Stimulated activated CD4-positive, alpha-beta T cell treated with anti-CD3 and anti-CD28 coated beads, Interleukin-1b, Interleukin-23, amount 100 ng/mL, for 4 hours (primary cell): ENCODE measurements around the gene ANKS1B.

ENCODE experiments used
- DNase-seq, 2 donors: peaks; one replicate each; pipeline ENCODE4 v3.0.0-alpha.2; 2020; ENCODE audit warnings: low read depth in 2 of 2

The ANKS1B gene

GRCh38 chr12:98821866-98822265 lies 1162.9 kb downstream of the ANKS1B start:
- DNase-seq = no peak

- no peak for DNase-seq
Observed at GRCh38 chr12:98821232-98821631, 1163.5 kb downstream of the ANKS1B start.

- DNase-seq = no peak
Observed at GRCh38 chr12:98819821-98820404, 1164.8 kb downstream of the ANKS1B start.

GRCh38 chr12:98819071-98819470 lies 1165.7 kb downstream of the ANKS1B start:
- no peak for DNase-seq

- no peak for DNase-seq
Observed at GRCh38 chr12:98818239-98818638, 1166.5 kb downstream of the ANKS1B start.

- DNase-seq = no peak
Observed at GRCh38 chr12:98817742-98818141, 1167.0 kb downstream of the ANKS1B start.

- no peak for DNase-seq
Observed at GRCh38 chr12:98816720-98817119, 1168.0 kb downstream of the ANKS1B start.

GRCh38 chr12:98814254-98814653 lies 1170.5 kb downstream of the ANKS1B start:
- DNase-seq = no peak

- DNase-seq = no peak
Observed at GRCh38 chr12:98812225-98812624, 1172.5 kb downstream of the ANKS1B start.

- no peak for DNase-seq
Observed at GRCh38 chr12:98808243-98808875, 1176.4 kb downstream of the ANKS1B start.

- DNase-seq = no peak
Observed at GRCh38 chr12:98807187-98807586, 1177.5 kb downstream of the ANKS1B start.

GRCh38 chr12:98803468-98804209 lies 1181.1 kb downstream of the ANKS1B start:
- no peak for DNase-seq

GRCh38 chr12:98799822-98800221 lies 1184.9 kb downstream of the ANKS1B start:
- DNase-seq = no peak

- DNase-seq = no peak
Observed at GRCh38 chr12:98799146-98799810, 1185.5 kb downstream of the ANKS1B start.

GRCh38 chr12:98797200-98797599 lies 1187.5 kb downstream of the ANKS1B start:
- no peak for DNase-seq

GRCh38 chr12:98796745-98797144 lies 1188.0 kb downstream of the ANKS1B start:
- DNase-seq = no peak

- no peak for DNase-seq
Observed at GRCh38 chr12:98793121-98793520, 1191.6 kb downstream of the ANKS1B start.

- DNase-seq = no peak
Observed at GRCh38 chr12:98791406-98791805, 1193.3 kb downstream of the ANKS1B start.

- DNase-seq = no peak
Observed at GRCh38 chr12:98788396-98788795, 1196.3 kb downstream of the ANKS1B start.

- no peak for DNase-seq
Observed at GRCh38 chr12:98786653-98787052, 1198.1 kb downstream of the ANKS1B start.

- no peak for DNase-seq
Observed at GRCh38 chr12:98783420-98783819, 1201.3 kb downstream of the ANKS1B start.

GRCh38 chr12:98780261-98780660 lies 1204.5 kb downstream of the ANKS1B start:
- no peak for DNase-seq

- DNase-seq = no peak
Observed at GRCh38 chr12:98772818-98773217, 1211.9 kb downstream of the ANKS1B start.
